Retinal pigment epithelial cell (primary cell): Measurements from ENCODE around the gene DNAJC15.

Experiments used
- DNase-seq: peaks from one replicate; pipeline ENCODE4 v3.0.0-alpha.2; 2010; ENCODE audit warnings: low read depth
- H3K4me3 ChIP-seq: 2 replicates; pipeline ENCODE4 v1.5.1; 2011; ENCODE audit warnings: mild to moderate bottlenecking, low read length, control low read depth, moderate library complexity
- TF ChIP-seq, protein P1 (sequence below): conservative IDR thresholded peaks from 2 replicates; pipeline ENCODE4 v1.5.1; 2011; ENCODE audit warnings: low read depth, low read length, control low read depth, inconsistent platforms

DNAJC15 gene

DNA sequence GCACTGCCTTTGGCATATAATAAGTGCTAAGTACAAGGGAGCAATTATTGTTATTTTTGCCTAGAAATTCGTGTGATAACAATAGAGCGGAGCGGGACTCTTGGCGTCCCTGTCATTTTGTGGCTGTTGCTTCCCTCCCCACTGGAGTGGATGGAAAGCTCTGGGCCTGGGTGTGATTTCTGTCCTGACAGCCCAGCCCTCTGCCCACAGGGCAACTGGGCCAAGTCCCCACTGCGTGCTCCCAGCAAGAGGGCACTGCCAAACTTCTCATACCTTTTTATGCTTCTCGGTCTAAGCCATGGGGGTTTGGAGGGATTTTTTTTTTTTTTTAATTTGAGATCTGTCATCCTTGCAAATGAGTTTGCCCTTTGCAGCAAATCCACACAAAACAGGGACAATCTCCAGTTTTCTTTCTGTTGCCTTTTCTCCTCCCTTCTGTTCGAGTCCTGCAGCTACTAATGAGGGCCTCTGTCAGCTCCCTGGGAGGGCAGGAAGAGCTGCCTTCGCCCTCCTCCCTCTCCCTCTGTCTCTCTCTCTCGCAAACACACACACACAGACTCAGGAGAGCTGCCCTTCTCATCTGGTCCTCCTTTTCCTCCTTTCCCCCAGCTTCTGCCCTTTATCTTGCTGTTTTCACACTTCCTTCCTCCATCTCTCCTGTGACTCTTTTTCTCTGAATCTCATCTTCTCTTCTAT is 103.9 kb downstream of the DNAJC15 start:
- TF ChIP-seq, protein P1, sequence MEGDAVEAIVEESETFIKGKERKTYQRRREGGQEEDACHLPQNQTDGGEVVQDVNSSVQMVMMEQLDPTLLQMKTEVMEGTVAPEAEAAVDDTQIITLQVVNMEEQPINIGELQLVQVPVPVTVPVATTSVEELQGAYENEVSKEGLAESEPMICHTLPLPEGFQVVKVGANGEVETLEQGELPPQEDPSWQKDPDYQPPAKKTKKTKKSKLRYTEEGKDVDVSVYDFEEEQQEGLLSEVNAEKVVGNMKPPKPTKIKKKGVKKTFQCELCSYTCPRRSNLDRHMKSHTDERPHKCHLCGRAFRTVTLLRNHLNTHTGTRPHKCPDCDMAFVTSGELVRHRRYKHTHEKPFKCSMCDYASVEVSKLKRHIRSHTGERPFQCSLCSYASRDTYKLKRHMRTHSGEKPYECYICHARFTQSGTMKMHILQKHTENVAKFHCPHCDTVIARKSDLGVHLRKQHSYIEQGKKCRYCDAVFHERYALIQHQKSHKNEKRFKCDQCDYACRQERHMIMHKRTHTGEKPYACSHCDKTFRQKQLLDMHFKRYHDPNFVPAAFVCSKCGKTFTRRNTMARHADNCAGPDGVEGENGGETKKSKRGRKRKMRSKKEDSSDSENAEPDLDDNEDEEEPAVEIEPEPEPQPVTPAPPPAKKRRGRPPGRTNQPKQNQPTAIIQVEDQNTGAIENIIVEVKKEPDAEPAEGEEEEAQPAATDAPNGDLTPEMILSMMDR, result no peak
- H3K4me3 ChIP-seq, result no peak overlapping the region
- DNase-seq, result no peak

- H3K4me3 ChIP-seq, result no peak overlapping the region
- DNase-seq, result no peak
- TF ChIP-seq, protein P1, result no peak
Observed at GRCh38 chr13:43127827-43128226, 104.4 kb downstream of the DNAJC15 start.

DNA sequence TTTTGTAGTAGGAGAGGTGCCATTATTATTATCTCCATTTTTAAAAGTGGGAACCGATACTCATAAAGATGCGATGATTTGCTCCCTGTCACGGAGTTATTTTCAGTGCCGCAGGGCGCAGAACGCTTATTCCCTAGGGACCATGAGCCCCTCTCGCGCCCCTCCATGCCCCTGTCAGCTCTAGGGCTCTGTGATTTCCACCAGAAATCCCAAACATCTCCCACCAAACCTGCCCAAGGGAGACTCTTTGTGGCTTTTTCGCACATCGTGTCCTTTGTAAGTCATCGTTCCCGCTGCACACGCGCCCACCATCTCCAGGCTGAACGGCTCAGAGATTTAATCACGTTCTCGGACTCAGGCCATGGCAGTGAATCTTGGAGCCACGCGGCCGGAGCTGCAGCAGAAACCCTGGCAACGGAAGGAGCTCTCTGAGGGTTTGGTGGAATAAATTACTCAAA is 105.1 kb downstream of the DNAJC15 start:
- DNase-seq, result no peak
- H3K4me3 ChIP-seq, result no peak overlapping the region
- TF ChIP-seq, protein P1, result no peak

DNA sequence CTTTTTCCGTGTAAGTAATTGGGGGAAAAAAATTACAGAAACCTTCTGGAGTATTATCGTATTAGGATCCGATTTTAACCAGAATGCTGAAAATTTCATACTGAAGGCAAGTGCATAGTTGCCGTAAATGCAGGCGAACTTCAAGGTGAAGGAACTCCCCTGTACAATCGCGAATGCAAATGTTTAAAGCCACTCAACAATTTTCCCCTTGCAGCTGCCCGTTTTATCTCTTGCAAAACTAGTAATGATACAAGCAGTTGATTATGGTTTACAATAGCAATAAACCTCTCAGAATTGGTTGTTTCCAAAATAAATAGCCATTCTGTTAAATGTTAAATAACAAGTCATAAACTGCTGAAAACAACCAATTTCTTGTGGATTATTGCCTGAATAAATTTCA is 105.7 kb downstream of the DNAJC15 start:
- no peak for DNase-seq
- TF ChIP-seq, protein P1, result no peak

GRCh38 chr13:43129511-43130110 is 106.2 kb downstream of the DNAJC15 start:
- H3K4me3 ChIP-seq, result no peak overlapping the region
- TF ChIP-seq, protein P1, result no peak
- no peak for DNase-seq

More for the DNA sequence above, 105.7 kb downstream of the DNAJC15 start:
- no peak overlapping the region for H3K4me3 ChIP-seq

- TF ChIP-seq, protein P1, result peak; percentile 49
- no peak for DNase-seq
- H3K4me3 ChIP-seq, result no peak overlapping the region
Observed at GRCh38 chr13:43132257-43132656, 108.9 kb downstream of the DNAJC15 start.

DNA sequence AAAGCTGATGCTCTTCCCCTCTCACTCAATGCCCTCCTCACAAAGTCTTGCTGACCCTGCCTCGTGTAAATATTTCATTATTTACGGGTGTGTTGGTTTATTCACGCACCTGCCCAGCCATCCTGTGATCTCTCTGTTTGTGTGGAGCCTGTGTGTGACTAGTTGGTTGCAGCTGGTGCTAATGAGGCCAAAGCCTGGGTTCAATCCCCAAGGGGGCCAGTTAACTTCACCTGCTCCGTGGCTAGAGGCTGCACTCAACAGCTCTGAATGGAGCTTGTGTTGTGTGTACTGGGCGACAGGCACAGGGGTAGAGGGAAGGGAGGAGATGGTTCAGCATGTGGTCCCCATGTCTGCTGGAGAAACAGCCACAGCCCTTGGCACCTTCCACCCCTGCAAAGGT is 109.5 kb downstream of the DNAJC15 start:
- TF ChIP-seq, protein P1, result no peak
- DNase-seq, result no peak
- no peak overlapping the region for H3K4me3 ChIP-seq
